AG09309 (cell line): ENCODE measurements around the gene LIN28A.
"Not testable (repeated sequence)": the region's sequence is repeated elsewhere in the genome, so short reads cannot be mapped to it uniquely, and the experiment has no call there.

Experiments
- DNase-seq: peaks from one replicate; pipeline ENCODE4 v3.0.0-alpha.2; 2010; ENCODE audit warnings: low read depth
- H3K4me3 ChIP-seq: 2 replicates; pipeline ENCODE4 v1.5.1; 2011; ENCODE audit warnings: mild to moderate bottlenecking, low read depth, low read length, moderate library complexity; ENCODE audit not compliant: control insufficient read depth
- CTCF ChIP-seq: IDR thresholded peaks from 2 replicates; pipeline ENCODE4 v1.5.1; 2011; ENCODE audit warnings: mild to moderate bottlenecking, low read depth, low read length, inconsistent platforms; ENCODE audit not compliant: insufficient read depth, control insufficient read depth; ENCODE audit errors: missing control alignments

LIN28A gene

DNA sequence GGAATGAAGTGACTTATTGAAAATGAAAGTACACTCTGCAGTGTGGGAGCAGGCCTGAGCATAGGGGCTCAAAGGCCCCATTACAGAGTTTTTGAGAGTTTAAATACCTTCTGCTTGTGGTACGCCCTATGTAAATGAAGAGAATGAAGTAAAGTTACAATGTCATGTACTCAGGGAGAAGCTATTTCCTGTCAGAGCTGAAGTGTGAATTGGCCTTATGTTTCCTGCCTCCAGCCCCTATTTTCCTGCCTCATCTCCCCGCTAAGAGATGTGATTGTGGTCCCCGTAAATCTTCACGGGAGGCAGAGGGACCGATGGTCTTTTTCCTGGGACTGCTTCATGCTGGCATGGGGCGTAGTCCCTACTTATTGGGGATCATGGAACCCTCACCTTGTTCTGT, 35.5 kb upstream of the LIN28A start:
- no peak overlapping the region for H3K4me3 ChIP-seq

GRCh38 chr1:26376050-26376449, 34.6 kb upstream of the LIN28A start:
- no peak for DNase-seq
- H3K4me3 ChIP-seq: no peak overlapping the region
- no peak for TF ChIP-seq CTCF

More for the DNA sequence above, 35.5 kb upstream of the LIN28A start:
- DNase-seq: no peak
- TF ChIP-seq CTCF: no peak

DNA sequence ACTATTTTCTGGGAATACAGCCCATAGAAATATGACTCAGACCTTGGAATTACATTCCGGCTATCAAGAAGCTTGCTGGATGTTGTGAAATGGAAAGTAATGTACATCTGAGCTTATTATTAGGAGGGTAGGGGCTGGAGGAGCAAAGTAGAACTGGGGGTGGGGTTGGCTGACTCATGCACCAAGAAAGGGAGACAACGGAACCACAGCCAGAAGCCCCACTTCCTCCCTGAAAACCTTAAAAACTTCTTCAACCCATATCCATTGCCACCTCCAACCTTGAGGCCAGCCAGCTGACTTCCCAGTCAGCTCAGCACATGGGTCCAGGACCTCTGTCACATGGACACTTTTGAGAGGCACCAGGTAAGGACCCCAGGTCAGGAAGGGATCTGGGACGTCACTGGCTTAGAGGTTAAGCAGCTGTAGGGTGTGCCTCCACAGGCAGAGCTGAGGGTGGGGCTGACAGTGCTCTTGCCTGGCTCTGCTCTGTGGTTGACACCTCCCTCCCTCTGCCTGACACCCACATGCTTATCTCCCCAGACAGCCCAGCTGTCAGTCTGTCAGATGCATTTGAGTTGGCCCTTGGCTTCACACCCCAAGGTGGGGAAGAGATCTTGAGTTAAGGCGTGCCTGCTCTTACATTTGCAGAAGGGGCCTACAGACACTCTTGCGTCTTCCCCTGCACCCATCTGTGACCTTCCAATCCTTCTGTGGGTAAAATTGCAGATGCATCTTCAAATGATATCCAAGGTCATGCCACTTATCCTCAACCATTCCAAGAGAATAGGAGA, 32.3 kb upstream of the LIN28A start:
- peak; percentile 88 for DNase-seq
- TF ChIP-seq CTCF: no peak

GRCh38 chr1:26378879-26379251, 31.8 kb upstream of the LIN28A start:
- no peak overlapping the region for H3K4me3 ChIP-seq
- no peak for TF ChIP-seq CTCF

More for the DNA sequence above, 32.3 kb upstream of the LIN28A start:
- H3K4me3 ChIP-seq: no peak overlapping the region

DNA sequence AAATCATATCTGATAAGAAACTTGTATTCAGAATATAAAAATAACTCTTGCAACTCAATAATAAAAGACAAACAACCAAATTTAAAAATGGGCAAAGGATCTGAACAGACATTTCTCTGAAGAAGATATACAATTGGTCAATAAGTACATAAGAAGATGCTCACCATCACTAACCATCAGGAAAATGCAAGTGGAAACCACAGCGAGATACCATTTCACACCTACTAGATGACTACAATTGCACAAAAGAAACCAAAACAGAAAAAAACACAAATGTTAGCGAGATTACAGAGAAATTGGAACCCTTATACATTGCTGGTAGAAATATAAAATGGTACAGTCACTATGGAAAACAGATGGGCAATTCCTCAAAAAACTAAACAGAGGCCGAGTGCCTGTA, 26.5 kb upstream of the LIN28A start:
- TF ChIP-seq CTCF: no peak
- no peak for DNase-seq
- H3K4me3 ChIP-seq: no peak overlapping the region

More at GRCh38 chr1:26378879-26379251, 31.8 kb upstream of the LIN28A start:
- DNase-seq: no peak

GRCh38 chr1:26385063-26385462, 25.6 kb upstream of the LIN28A start:
- H3K4me3 ChIP-seq, DNase-seq: not testable (repeated sequence)

- H3K4me3 ChIP-seq: no peak overlapping the region
- TF ChIP-seq CTCF: no peak
- DNase-seq: no peak
Measured at GRCh38 chr1:26387447-26387846, 23.2 kb upstream of the LIN28A start.
